Breast epithelium (tissue), 4 donors: ENCODE data around the gene ITGB2. TPM values are rescaled to one million over a fixed set of nuclear protein-coding genes. Genes with fewer than 3 reads are reported as not detected.

ENCODE experiments used
- DNase-seq, 2 donors: peaks; one replicate each; pipeline ENCODE4 v3.0.0-alpha.2; 2019; ENCODE audit warnings: low spot score in 2 of 2
- H3K27ac ChIP-seq, 2 donors: fragments of 200-600 bp; sonication (generic) in 1 of 2; one replicate each; pipeline ENCODE4 v1.5.1; 2016 to 2019; ENCODE audit warnings: mild to moderate bottlenecking in 1 of 2
- H3K27me3 ChIP-seq, 2 donors: fragments of 200-600 bp; sonication (generic) in 1 of 2; one replicate each; pipeline versions ENCODE4 v1.5.1 to v1.6.0; 2017 to 2019; ENCODE audit warnings: control low read depth in 1 of 2, mild to moderate bottlenecking in 1 of 2
- H3K36me3 ChIP-seq: fragments of 200-600 bp; one replicate; pipeline ENCODE4 v1.5.1; 2019
- H3K4me1 ChIP-seq, 2 donors: fragments of 200-600 bp; sonication (generic); one replicate each; pipeline ENCODE4 v1.5.1; 2016 to 2019; ENCODE audit warnings: control low read depth in 1 of 2
- H3K4me3 ChIP-seq, 3 donors: fragments of 200-600 bp; sonication (generic); 1 replicate in 2 of 3; 2 replicates in 1 of 3; pipeline ENCODE4 v1.5.1; 2016 to 2019; ENCODE audit warnings: mild to moderate bottlenecking in 3 of 3, moderate library complexity in 2 of 3
- H3K9me3 ChIP-seq, 2 donors: fragments of 200-600 bp; sonication (generic) in 1 of 2; one replicate each; pipeline ENCODE4 v1.5.1; 2016 to 2019; ENCODE audit warnings: control low read depth in 1 of 2
- CTCF ChIP-seq, 3 donors: fragments of 450-650 bp; IDR thresholded peaks; one replicate each; pipeline ENCODE4 v1.5.1; 2016 to 2017; ENCODE audit warnings: antibody characterized with exemption in 3 of 3, mild to moderate bottlenecking in 3 of 3, moderate library complexity in 3 of 3
- POLR2A ChIP-seq: fragments of 450-650 bp; IDR thresholded peaks from one replicate; pipeline ENCODE4 v1.6.1; 2016; ENCODE audit warnings: antibody characterized with exemption, mild to moderate bottlenecking, moderate library complexity
- POLR2AphosphoS5 ChIP-seq, 3 donors: sonication (generic); formaldehyde crosslinking; IDR thresholded peaks; one replicate each; pipeline ENCODE4 v1.6.1; 2017; ENCODE audit warnings: antibody characterized with exemption in 3 of 3
- intact Hi-C: fragments of 100-400 bp; cut with DNase I; formaldehyde crosslinking; loops from one replicate; pipeline ENCODE4 v1.15.1; 2023; ENCODE audit warnings: low total_unique reads
- total RNA-seq, 3 donors: library from RNA; depleted of rRNA; stranded (reverse); fragments of >200 nt; gene quantifications; one replicate each; pipeline ENCODE4 v1.1.0, GENCODE V29; 2016

The ITGB2 gene
- total RNA-seq, 3 donors from 2014 or later: 19.7 to 242 (median 92.8) TPM

- Histone ChIP-seq H3K27ac (peak overlapping the region; percentile 25 to 32), H3K4me1 (peaks cover 4 to 10% of the 10 kb centered on the region in 2 donors), H3K27me3 (no peaks in the 10 kb centered on the region), H3K36me3 (no peaks in the 10 kb centered on the region), H3K9me3 (no peaks in the 10 kb centered on the region), H3K4me3 (no peak overlapping the region)
- no peak for DNase-seq
- intact Hi-C loops: loop anchor here (10.0 kb wide), 1 partner anchor 122 kb away; the partner anchor contains the start of gene ADARB1
- TF ChIP-seq POLR2AphosphoS5 (IDR thresholded peaks at IDR 0.05) (no peak), POLR2A (no peak), CTCF (IDR thresholded peaks at IDR 0.05) (no peak)
Measured at GRCh38 chr21:44952116-44952928, 31.6 kb upstream of the ITGB2 start.

GRCh38 chr21:44951186-44951915 lies 30.7 kb upstream of the ITGB2 start:
- TF ChIP-seq POLR2AphosphoS5 (IDR thresholded peaks at IDR 0.05) (no peak), CTCF (IDR thresholded peaks at IDR 0.05) (no peak)
- Histone ChIP-seq H3K4me3 (no peak overlapping the region), H3K36me3 (no peaks in the 10 kb centered on the region), H3K4me1 (peaks cover 4 to 10% of the 10 kb centered on the region in 2 donors), H3K27me3 (no peaks in the 10 kb centered on the region), H3K9me3 (no peaks in the 10 kb centered on the region), H3K27ac (no peak overlapping the region)
- DNase-seq: no peak
- intact Hi-C loops: loop anchor here (10.0 kb wide), 1 partner anchor 123 kb away; the partner anchor contains the start of gene ADARB1

- Histone ChIP-seq H3K27me3 (no peaks in the 10 kb centered on the region), H3K36me3 (no peaks in the 10 kb centered on the region), H3K4me3 (no peak overlapping the region), H3K27ac (peak overlapping the region in 1 of 2 donors; percentile 40), H3K4me1 (peaks cover 4 to 10% of the 10 kb centered on the region in 2 donors), H3K9me3 (no peaks in the 10 kb centered on the region)
- intact Hi-C loops: loop anchor here (10.0 kb wide), 1 partner anchor 124 kb away; the partner anchor contains the start of gene ADARB1
- no peak for TF ChIP-seq CTCF (IDR thresholded peaks at IDR 0.05)
- no peak for TF ChIP-seq POLR2AphosphoS5 (IDR thresholded peaks at IDR 0.05)
- TF ChIP-seq POLR2A: no peak
- DNase-seq: no peak
Measured at GRCh38 chr21:44950351-44950750, 29.7 kb upstream of the ITGB2 start.

- DNase-seq: peak; percentile 86 to 88
- Histone ChIP-seq H3K4me3 (no peak overlapping the region), H3K27ac (peak overlapping the region; percentile 29 to 35), H3K9me3 (no peaks in the 10 kb centered on the region), H3K4me1 (peaks cover 4 to 10% of the 10 kb centered on the region in 2 donors), H3K36me3 (no peaks in the 10 kb centered on the region), H3K27me3 (no peaks in the 10 kb centered on the region)
- intact Hi-C loops: loop anchor here (5.0 to 10.0 kb wide), 2 partner anchors 125 to 183 kb away; partner anchors contain the start of gene ADARB1
- TF ChIP-seq POLR2AphosphoS5 (IDR thresholded peaks at IDR 0.05): peak in 1 of 3 donors; percentile 38
- TF ChIP-seq CTCF (IDR thresholded peaks at IDR 0.05): peak; percentile 80 to 95 (median 92)
- no peak for TF ChIP-seq POLR2A
Measured at GRCh38 chr21:44949779-44950198, 29.1 kb upstream of the ITGB2 start.
